Measurements from ENCODE around the gene RNU6-8. TPM values are rescaled to one million over a fixed set of nuclear protein-coding genes. Genes with fewer than 3 reads are reported as not detected.

RNU6-8 gene
- polyA plus RNA-seq (2012; rRNA removed) = not detected in 2 replicates
- not detected in 2 replicates for polyA plus RNA-seq (2012; cell fraction: cytosol; rRNA removed)
- polyA plus RNA-seq (2012; cell fraction: nucleus; rRNA removed) = not detected in 2 replicates

DNA sequence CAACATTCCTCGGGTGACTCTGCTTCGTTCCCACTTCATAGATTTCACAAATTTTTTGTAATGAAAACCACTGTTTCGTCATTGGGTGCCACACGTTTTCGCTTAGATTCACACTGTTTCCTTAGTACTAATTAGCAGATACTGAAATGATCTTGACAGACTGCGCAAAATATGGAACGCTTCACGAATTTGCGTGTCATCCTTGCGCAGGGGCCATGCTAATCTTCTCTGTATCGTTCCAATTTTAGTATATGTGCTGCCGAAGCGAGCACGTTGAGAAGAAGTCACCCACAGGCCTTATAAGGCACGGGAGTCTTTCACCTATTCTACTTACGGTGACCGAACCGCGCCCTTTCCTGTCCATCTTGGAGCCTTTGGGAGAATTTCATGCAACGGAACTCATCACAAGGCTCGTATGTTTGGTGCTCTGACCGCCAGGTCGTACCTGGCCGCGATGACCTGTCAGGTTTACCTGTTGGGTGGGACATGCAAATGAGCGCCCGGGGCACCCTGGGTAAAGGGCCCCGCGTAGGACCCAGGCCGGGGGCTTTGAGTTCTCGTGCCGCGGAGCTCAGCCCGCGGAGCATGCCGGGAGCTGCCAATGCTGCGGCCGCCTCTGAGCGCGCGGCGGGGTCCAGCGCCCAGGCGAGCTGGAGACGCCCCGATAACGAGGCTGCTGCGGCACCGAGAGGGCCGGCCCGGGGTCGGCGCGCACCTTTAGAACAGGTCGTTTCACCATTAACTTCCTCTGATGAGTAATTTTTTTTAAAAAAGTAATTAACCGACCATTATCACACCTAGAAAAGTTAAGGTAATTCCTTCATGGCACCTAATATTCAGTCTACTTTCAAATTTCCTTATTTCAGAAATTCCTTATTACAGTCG lies at the start of gene RNU6-8:
TSS of gene RNU6-8 (minus strand) at position 272 of the 885 bp plus-strand sequence.
- H3K4me3 ChIP-seq (ENCODE audit: low read depth in 2 of 2, low read length in 1 of 2) = peak within 1 kb of the TSS; percentile 78
- H3K9me2 ChIP-seq = no peaks in the 10 kb centered on the region
- CTCF ChIA-PET = interaction anchor here (0.9 to 1.5 kb wide), 6 partner anchors 22 to 996 kb away, joined by 3 to 5 read pairs (median 3); partner anchors contain the start of gene HECTD1
- no peaks in the 10 kb centered on the region for H3K36me3 ChIP-seq (replicated peaks in 1 of 2; ENCODE audit: control insufficient read depth in 1 of 2, insufficient read depth in 2 of 2, low read length in 1 of 2)
- peaks cover 0 to 6% of the 10 kb centered on the region in 2 experiments; a peak in 2 of 4 replicates for H3K4me1 ChIP-seq (ENCODE audit: control insufficient read depth in 1 of 2, insufficient read depth in 2 of 2, low read depth in 1 of 2, low read length in 1 of 2)
- peak within 1 kb of the TSS; percentile 74; the same call in 1 of the 2 replicates for H3K9ac ChIP-seq
- H3K27me3 ChIP-seq (ENCODE audit: insufficient read depth) = no peaks in the 10 kb centered on the region
- H3K27ac ChIP-seq (ENCODE audit: low read depth in 2 of 2, low read length in 1 of 2) = peak within 1 kb of the TSS; percentile 59 to 95
- no peaks in the 10 kb centered on the region for H3K79me2 ChIP-seq (ENCODE audit: insufficient read depth)
- POLR2A ChIA-PET = interaction anchor here (0.8 to 2.0 kb wide), 3 partner anchors 125 to 783 kb away, joined by 3 to 7 read pairs (median 3); partner anchors contain the start of genes ARHGAP5 and HEATR5A
- H3F3A ChIP-seq (replicated peaks; ENCODE audit: insufficient read depth) = peaks cover 11% of the 10 kb centered on the region
- 0% methylated on average over 41 of the region's 57 CpGs for WGBS (ENCODE audit: low lambda C conversion rate)
- H3K9me3 ChIP-seq = no peaks in the 10 kb centered on the region
- peak within 1 kb of the TSS; percentile 94 for H2AFZ ChIP-seq (ENCODE audit: low read depth)
- no peaks in the 10 kb centered on the region for H4K20me1 ChIP-seq (ENCODE audit: insufficient read depth)
- peak; percentile 95 for DNase-seq
- H3K4me2 ChIP-seq = peak within 1 kb of the TSS; percentile 81
- TF ChIP-seq MXI1 (IDR thresholded peaks at IDR 0.05; ENCODE audit: low read depth, low read length) = peak; percentile 72
- no peak for TF ChIP-seq FOXM1 (IDR thresholded peaks at IDR 0.05; ENCODE audit: low read depth)
- TF ChIP-seq, protein P1, sequence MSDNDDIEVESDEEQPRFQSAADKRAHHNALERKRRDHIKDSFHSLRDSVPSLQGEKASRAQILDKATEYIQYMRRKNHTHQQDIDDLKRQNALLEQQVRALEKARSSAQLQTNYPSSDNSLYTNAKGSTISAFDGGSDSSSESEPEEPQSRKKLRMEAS (IDR thresholded peaks at IDR 0.05; ENCODE audit: low read depth) = peak; percentile 82; the same call in 1 of the 2 replicates
- TF ChIP-seq ELF1 (IDR thresholded peaks at IDR 0.05) = no peak
- TF ChIP-seq TAF1 (IDR thresholded peaks at IDR 0.05; ENCODE audit: borderline replicate concordance, low read depth, low read length) = peak; percentile 52
- TF ChIP-seq TCF12 (IDR thresholded peaks at IDR 0.05) = 0 out of 2 replicates have a peak, but pooled peaks have one; percentile 2
- no peak for TF ChIP-seq CTCF (IDR thresholded peaks at IDR 0.05)
- peak; percentile 78 for TF ChIP-seq TEAD4 (IDR thresholded peaks at IDR 0.05; ENCODE audit: borderline replicate concordance, insufficient read depth)
- peak; percentile 47 for TF ChIP-seq NRF1 (IDR thresholded peaks at IDR 0.05; ENCODE audit: low read depth, low read length)
- peak; percentile 32; the same call in 1 of the 2 replicates for TF ChIP-seq FOSL2 (IDR thresholded peaks at IDR 0.05; ENCODE audit: borderline replicate concordance, low read depth)
- no peak for TF ChIP-seq GABPA (IDR thresholded peaks at IDR 0.05; ENCODE audit: low read depth)
- TF ChIP-seq FOXJ3 (CRISPR knock-in tag; IDR thresholded peaks at IDR 0.05) = no peak
- peak; percentile 14; the same call in 1 of the 2 replicates for TF ChIP-seq RCOR1 (IDR thresholded peaks at IDR 0.05; ENCODE audit: low read length)
- TF ChIP-seq EZH2phosphoT487 (IDR thresholded peaks at IDR 0.05; ENCODE audit: borderline replicate concordance, low read depth) = no peak
- TF ChIP-seq, protein P2, sequence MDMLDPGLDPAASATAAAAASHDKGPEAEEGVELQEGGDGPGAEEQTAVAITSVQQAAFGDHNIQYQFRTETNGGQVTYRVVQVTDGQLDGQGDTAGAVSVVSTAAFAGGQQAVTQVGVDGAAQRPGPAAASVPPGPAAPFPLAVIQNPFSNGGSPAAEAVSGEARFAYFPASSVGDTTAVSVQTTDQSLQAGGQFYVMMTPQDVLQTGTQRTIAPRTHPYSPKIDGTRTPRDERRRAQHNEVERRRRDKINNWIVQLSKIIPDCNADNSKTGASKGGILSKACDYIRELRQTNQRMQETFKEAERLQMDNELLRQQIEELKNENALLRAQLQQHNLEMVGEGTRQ (IDR thresholded peaks at IDR 0.05; ENCODE audit: borderline replicate concordance, low read depth, low read length) = no peak
- no peak; the same call in 1 of the 2 replicates for TF ChIP-seq MEF2A (IDR thresholded peaks at IDR 0.05; ENCODE audit: borderline replicate concordance, low read depth)
- TF ChIP-seq USF1 (IDR thresholded peaks at IDR 0.05; ENCODE audit: borderline replicate concordance, low read depth) = no peak
- no peak for TF ChIP-seq PBX3 (IDR thresholded peaks at IDR 0.05)
- TF ChIP-seq REST (IDR thresholded peaks at IDR 0.05; ENCODE audit: low read depth, low read length) = no peak
- no peak for TF ChIP-seq NFIC (IDR thresholded peaks at IDR 0.05; ENCODE audit: borderline replicate concordance)
- 0 out of 2 replicates have a peak, but pooled peaks have one; percentile 6 for TF ChIP-seq GATA2 (CRISPR knock-in tag; IDR thresholded peaks at IDR 0.05)
- no peak for TF ChIP-seq SIN3A (IDR thresholded peaks at IDR 0.05; ENCODE audit: borderline replicate concordance, low read depth, low read length)
- TF ChIP-seq RXRA (IDR thresholded peaks at IDR 0.05; ENCODE audit: borderline replicate concordance, low read depth) = no peak
